H9 (cell line): Measurements from ENCODE around the gene GIMAP6. TPM values are rescaled to one million over a fixed set of nuclear protein-coding genes. Genes with fewer than 3 reads are reported as not detected.

Experiments used
- DNase-seq: peaks from one replicate; pipeline ENCODE4 v3.0.0-alpha.2; 2017
- H2AFZ ChIP-seq: one replicate; pipeline ENCODE4 v1.6.1; 2013; ENCODE audit warnings: mild to moderate bottlenecking, low read length, control low read depth, moderate library complexity
- H2AK5ac ChIP-seq: 2 replicates; pipeline ENCODE4 v1.6.1; 2013; ENCODE audit warnings: low read length, control low read depth, mixed read lengths; ENCODE audit not compliant: insufficient read length
- H2BK120ac ChIP-seq: one replicate; pipeline ENCODE4 v1.6.1; 2013; ENCODE audit warnings: low read depth, mild to moderate bottlenecking, low read length, control low read depth, inconsistent platforms; ENCODE audit not compliant: poor library complexity, severe bottlenecking
- H2BK12ac ChIP-seq: 2 replicates; pipeline ENCODE4 v1.6.1; 2013; ENCODE audit warnings: low read length, control low read depth, mixed read lengths, low read depth; ENCODE audit not compliant: insufficient read length
- H2BK15ac ChIP-seq: 2 replicates; pipeline ENCODE4 v1.6.1; 2013; ENCODE audit warnings: low read depth, low read length, control low read depth
- H2BK20ac ChIP-seq: one replicate; pipeline ENCODE4 v1.6.1; 2013; ENCODE audit warnings: low read depth, mild to moderate bottlenecking, low read length, control low read depth, inconsistent platforms; ENCODE audit not compliant: poor library complexity, severe bottlenecking
- H2BK5ac ChIP-seq: 2 replicates; pipeline ENCODE4 v1.6.1; 2013; ENCODE audit warnings: low read length, control low read depth, mixed read lengths; ENCODE audit not compliant: insufficient read length
- H3K14ac ChIP-seq: 2 replicates; pipeline ENCODE4 v1.6.1; 2013; ENCODE audit warnings: low read length, control low read depth; ENCODE audit not compliant: insufficient read depth
- H3K18ac ChIP-seq: 2 replicates; pipeline ENCODE4 v1.6.1; 2013; ENCODE audit warnings: low read depth, mild to moderate bottlenecking, mixed read lengths, low read length, control low read depth; ENCODE audit not compliant: insufficient read length
- H3K23ac ChIP-seq: 2 replicates; pipeline ENCODE4 v1.6.1; 2013; ENCODE audit warnings: low read length, control low read depth, mixed read lengths, low read depth; ENCODE audit not compliant: insufficient read length
- H3K23me2 ChIP-seq: 2 replicates; pipeline ENCODE4 v1.6.1; 2013; ENCODE audit warnings: low read depth, mild to moderate bottlenecking, mixed read lengths, low read length, control low read depth; ENCODE audit not compliant: insufficient read length, poor library complexity, severe bottlenecking
- H3K27ac ChIP-seq: 2 replicates; pipeline ENCODE4 v1.5.1; 2013; ENCODE audit warnings: low read length, control low read depth, mixed read lengths, low read depth; ENCODE audit not compliant: insufficient read length
- H3K27me3 ChIP-seq: 2 replicates; pipeline ENCODE4 v1.6.1; 2013; ENCODE audit warnings: low read length, control low read depth, inconsistent platforms; ENCODE audit not compliant: insufficient read depth
- H3K4ac ChIP-seq: 2 replicates; pipeline ENCODE4 v1.6.1; 2013; ENCODE audit warnings: low read depth, mild to moderate bottlenecking, control low read depth, inconsistent platforms, low read length, moderate library complexity
- H3K4me1 ChIP-seq: 2 replicates; pipeline ENCODE4 v1.6.1; 2013; ENCODE audit warnings: low read length, control low read depth, inconsistent platforms; ENCODE audit not compliant: insufficient read depth
- H3K4me2 ChIP-seq: 2 replicates; pipeline ENCODE4 v1.6.1; 2013; ENCODE audit warnings: low read length, control low read depth, mixed read lengths; ENCODE audit not compliant: insufficient read length, insufficient read depth
- H3K56ac ChIP-seq: 2 replicates; pipeline ENCODE4 v1.6.1; 2013; ENCODE audit warnings: low read depth, mild to moderate bottlenecking, mixed read lengths, low read length, control low read depth; ENCODE audit not compliant: insufficient read length
- H3K79me1 ChIP-seq: 2 replicates; pipeline ENCODE4 v1.6.1; 2013; ENCODE audit warnings: low read depth, mild to moderate bottlenecking, moderate library complexity, low read length, control low read depth, inconsistent platforms; ENCODE audit not compliant: insufficient read depth, poor library complexity, severe bottlenecking
- H3K79me2 ChIP-seq: 2 replicates; pipeline ENCODE4 v1.6.1; 2013; ENCODE audit warnings: low read length, control low read depth, inconsistent platforms; ENCODE audit not compliant: insufficient read depth
- H3K9ac ChIP-seq: 2 replicates; pipeline ENCODE4 v1.6.1; 2013; ENCODE audit warnings: low read length, control low read depth, mixed read lengths; ENCODE audit not compliant: insufficient read length; ENCODE audit errors: extremely low read depth
- H3K9me3 ChIP-seq: one replicate; pipeline ENCODE4 v1.6.1; 2013; ENCODE audit warnings: low read depth, low read length, inconsistent platforms; ENCODE audit not compliant: control insufficient read depth
- H3T11ph ChIP-seq: one replicate; pipeline ENCODE4 v1.6.1; 2013; ENCODE audit warnings: mild to moderate bottlenecking, low read length, control low read depth, inconsistent platforms
- H4K20me1 ChIP-seq: one replicate; pipeline ENCODE4 v1.6.1; 2013; ENCODE audit not compliant: control insufficient read depth, insufficient read length, insufficient read depth
- H4K5ac ChIP-seq: 2 replicates; pipeline ENCODE4 v1.6.1; 2013; ENCODE audit warnings: low read depth, mild to moderate bottlenecking, mixed read lengths, low read length, control low read depth; ENCODE audit not compliant: insufficient read length
- H4K8ac ChIP-seq: replicated peaks from 2 replicates; pipeline ENCODE4 v1.6.1; 2013; ENCODE audit warnings: low read length, control low read depth, mixed read lengths, low read depth; ENCODE audit not compliant: insufficient read length
- H4K91ac ChIP-seq: 2 replicates; pipeline ENCODE4 v1.6.1; 2013; ENCODE audit warnings: low read depth, mild to moderate bottlenecking, moderate library complexity, mixed read lengths, low read length, control low read depth; ENCODE audit not compliant: insufficient read length
- H3K27ac Mint-ChIP-seq, 3 experiments: 2 replicates in 2 of 3; 3 replicates in 1 of 3; pipeline ENCODE4 v1.8.0; 2020 to 2021; ENCODE audit warnings: mixed read lengths in 3 of 3, mild to moderate bottlenecking in 1 of 3, moderate library complexity in 1 of 3
- H3K27me3 Mint-ChIP-seq: 2 replicates; pipeline ENCODE4 v1.8.0; 2021; ENCODE audit warnings: low read depth, mild to moderate bottlenecking, moderate library complexity, mixed read lengths
- H3K36me3 Mint-ChIP-seq, 3 experiments: 2 replicates in 2 of 3; 3 replicates in 1 of 3; pipeline ENCODE4 v1.8.0; 2020 to 2021; ENCODE audit warnings: low read depth in 3 of 3, mixed read lengths in 3 of 3; ENCODE audit not compliant: insufficient read depth in 1 of 3
- H3K4me1 Mint-ChIP-seq, 2 experiments: 2 replicates each; pipeline ENCODE4 v1.8.0; 2020; ENCODE audit warnings: mixed read lengths in 2 of 2
- H3K4me3 Mint-ChIP-seq, 2 experiments: 2 replicates in 1 of 2; 3 replicates in 1 of 2; pipeline ENCODE4 v1.8.0; 2020 to 2021; ENCODE audit warnings: mild to moderate bottlenecking in 2 of 2, mixed read lengths in 2 of 2, moderate library complexity in 1 of 2
- H3K9me3 Mint-ChIP-seq, 2 experiments: 2 replicates in 1 of 2; 3 replicates in 1 of 2; pipeline ENCODE4 v1.8.0; 2020; ENCODE audit warnings: mild to moderate bottlenecking in 2 of 2, mixed read lengths in 2 of 2, moderate library complexity in 1 of 2
- CTCF ChIP-seq: fragments of 200-600 bp; sonication (generic); conservative IDR thresholded peaks from 3 replicates; pipeline ENCODE4 v1.8.0; 2021; ENCODE audit warnings: antibody characterized with exemption, mild to moderate bottlenecking
- WGBS: extraction: QIAGEN DNeasy Blood & Tissue Kit; methylation state at CpG from one replicate; pipeline ENCODE4 v1.1.7; 2013; ENCODE audit warnings: missing lambda C conversion rate, low lambda C conversion rate, mixed read lengths; ENCODE audit not compliant: insufficient read length; ENCODE audit errors: extremely low coverage; 5-methylcytosine and 5-hydroxymethylcytosine counted together
- total RNA-seq: library from RNA; stranded (reverse); gene quantifications from 2 replicates; pipeline ENCODE4 v1.2.1, GENCODE V29; 2021

The GIMAP6 gene
- total RNA-seq, 1 experiment from 2014 or later = not detected

- Mint-ChIP-seq H3K36me3 (no peaks in the 10 kb centered on the region), H3K27me3 (peaks cover 33% of the 10 kb centered on the region), H3K9me3 (peaks cover 4 to 8% of the 10 kb centered on the region in 2 experiments), H3K27ac (no peak overlapping the region), H3K4me1 (peaks cover 0 to 3% of the 10 kb centered on the region in 2 experiments; a peak in 1 of 4 replicates), H3K4me3 (no peak overlapping the region)
- Histone ChIP-seq H3K18ac (no peak overlapping the region), H3K9ac (no peak overlapping the region), H3K79me2 (no peaks in the 10 kb centered on the region), H3K4me1 (no peaks in the 10 kb centered on the region), H3K14ac (no peak overlapping the region), H3K23me2 (no peaks in the 10 kb centered on the region), H2BK20ac (no peak overlapping the region), H3K79me1 (no peaks in the 10 kb centered on the region), H2AFZ (no peak overlapping the region), H3T11ph (no peak overlapping the region), H3K23ac (no peak overlapping the region), H2BK12ac (no peak overlapping the region), H2BK5ac (no peak overlapping the region), H3K27me3 (no peaks in the 10 kb centered on the region), H3K56ac (no peak overlapping the region), H4K91ac (no peak overlapping the region), H4K20me1 (no peaks in the 10 kb centered on the region), H2BK120ac (no peak overlapping the region), H2AK5ac (no peak overlapping the region), H4K8ac (no peak overlapping the region), H2BK15ac (no peak overlapping the region), H3K4ac (no peak overlapping the region), H3K27ac (no peak overlapping the region), H3K4me2 (no peak overlapping the region), H4K5ac (no peak overlapping the region), H3K9me3 (no peaks in the 10 kb centered on the region)
- WGBS = no CpG with 5 or more reads among the region's 1 CpG
- TF ChIP-seq CTCF = no peak
- DNase-seq = no peak
Observed at GRCh38 chr7:150613880-150614279, 18.3 kb downstream of the GIMAP6 start.
